Gastrocnemius medialis (tissue), 4 donors: ENCODE results near the gene MAPKAP1. TPM values are rescaled to one million over a fixed set of nuclear protein-coding genes. Genes with fewer than 3 reads are reported as not detected.

Experiments
- ATAC-seq, 2 donors: fragments of 150-250 bp; one replicate each; pipeline ENCODE4 v1.9.1; 2016
- DNase-seq, 2 donors: peaks; one replicate each; pipeline ENCODE4 v3.0.0-alpha.2; 2019
- H3K27ac ChIP-seq, 4 donors: fragments of 200-600 bp; sonication (generic); 1 replicate in 1 of 4; 2 replicates in 3 of 4; pipeline ENCODE4 v1.5.1; 2016 to 2018; ENCODE audit warnings: mild to moderate bottlenecking in 2 of 4, moderate library complexity in 1 of 4
- H3K27me3 ChIP-seq, 3 donors: fragments of 200-600 bp; sonication (generic) in 2 of 3; 1 replicate in 1 of 3; 2 replicates in 2 of 3; pipeline versions ENCODE4 v1.5.1 to v1.6.0; 2016 to 2019; ENCODE audit warnings: mild to moderate bottlenecking in 1 of 3, moderate library complexity in 1 of 3
- H3K36me3 ChIP-seq, 2 donors: fragments of 200-600 bp; sonication (generic) in 1 of 2; one replicate each; pipeline ENCODE4 v1.5.1; 2017 to 2018
- H3K4me1 ChIP-seq, 2 donors: fragments of 200-600 bp; sonication (generic) in 1 of 2; one replicate each; pipeline ENCODE4 v1.5.1; 2016 to 2017; ENCODE audit warnings: mild to moderate bottlenecking in 2 of 2
- H3K4me3 ChIP-seq, 4 donors: fragments of 200-600 bp; sonication (generic) in 3 of 4; 1 replicate in 1 of 4; 2 replicates in 3 of 4; pipeline ENCODE4 v1.5.1; 2016 to 2019; ENCODE audit warnings: mild to moderate bottlenecking in 2 of 4
- H3K9me3 ChIP-seq, 3 donors: fragments of 200-600 bp; sonication (generic) in 2 of 3; 1 replicate in 1 of 3; 2 replicates in 2 of 3; pipeline ENCODE4 v1.5.1; 2016 to 2019
- POLR2A ChIP-seq, 2 donors: fragments of 450-650 bp; IDR thresholded peaks; one replicate each; pipeline ENCODE4 v1.6.1; 2017; ENCODE audit warnings: antibody characterized with exemption in 2 of 2, mild to moderate bottlenecking in 2 of 2, moderate library complexity in 2 of 2
- in situ Hi-C, 4 donors: fragments of 200-750 bp; cut with MboI; loops; one replicate each; pipeline versions ENCODE4 v1.15.0 to v1.8.0; 2017; ENCODE audit warnings: low sequenced_read_pairs in 4 of 4
- intact Hi-C: fragments of 100-400 bp; cut with DNase I; formaldehyde crosslinking; loops from one replicate; pipeline ENCODE4 v1.15.1; 2023; ENCODE audit warnings: low total_unique reads
- total RNA-seq, 4 donors: library from RNA; depleted of rRNA; stranded (reverse); fragments of >200 nt; gene quantifications; one replicate each; pipeline versions ENCODE4 v1.1.0 to v1.2.3, GENCODE V29; 2016
- TF ChIP-seq, protein P1 (sequence below), 5 experiments: fragments of 450-650 bp in 3 of 5; fragments of 200-600 bp in 2 of 5; sonication (generic) in 2 of 5; IDR thresholded peaks in 4 of 5; conservative IDR thresholded peaks in 1 of 5; 1 replicate in 4 of 5; 2 replicates in 1 of 5; pipeline ENCODE4 v1.5.1; 2016 to 2019; ENCODE audit warnings: antibody characterized with exemption in 5 of 5, mild to moderate bottlenecking in 3 of 5, moderate library complexity in 3 of 5

MAPKAP1 gene
- total RNA-seq, 4 donors from 2014 or later: 58.2 to 123 (median 104) TPM

DNA sequence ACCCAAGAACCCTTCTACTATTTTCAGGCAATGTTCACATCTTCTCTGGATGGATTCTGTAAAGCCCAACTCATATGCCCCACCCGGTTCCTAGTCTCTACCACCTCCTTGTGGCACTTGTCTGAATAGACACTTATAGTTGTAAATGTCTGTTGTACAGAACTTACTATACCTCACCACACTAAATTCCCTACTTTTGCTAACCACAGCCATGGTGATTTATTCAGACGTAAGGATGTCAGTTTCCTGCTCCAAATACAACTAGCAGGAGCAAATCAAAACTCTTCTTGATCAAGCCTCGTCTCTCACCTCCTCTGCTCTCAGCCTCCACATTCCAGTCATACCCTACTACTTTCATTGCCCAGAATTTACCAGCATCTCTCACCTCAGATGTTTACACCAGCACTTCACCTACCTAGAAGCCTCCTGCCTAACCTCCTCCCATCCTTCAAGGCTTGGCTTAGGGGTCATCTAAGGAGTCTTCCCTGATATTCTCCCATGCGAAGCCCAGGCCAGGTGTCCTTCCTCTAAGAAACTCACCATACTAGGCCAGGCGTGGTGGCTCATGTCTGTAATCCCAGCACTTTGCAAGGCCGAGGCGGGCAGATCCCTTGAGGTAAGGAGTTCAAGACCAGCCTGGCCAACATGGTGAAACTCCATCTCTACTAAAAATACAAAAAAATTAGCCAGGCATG lies 75.5 kb downstream of the MAPKAP1 start:
- H3K4me1 ChIP-seq: peaks cover 17 to 33% of the 10 kb centered on the region in 2 donors
- intact Hi-C loops (loop anchor here (1.0 to 10.0 kb wide), 2 partner anchors 73 to 227 kb away; no protein-coding TSS in a partner anchor), in situ Hi-C loops (loop anchor here in 2 of 4 donors (25.0 kb wide), 1 partner anchor 219 kb away; no protein-coding TSS in a partner anchor)
- H3K27me3 ChIP-seq: no peaks in the 10 kb centered on the region
- H3K4me3 ChIP-seq: no peak overlapping the region
- H3K27ac ChIP-seq: no peak overlapping the region
- DNase-seq (no peak), ATAC-seq (no peak)
- TF ChIP-seq POLR2A (IDR thresholded peaks at IDR 0.05): no peak
- TF ChIP-seq, protein P1, sequence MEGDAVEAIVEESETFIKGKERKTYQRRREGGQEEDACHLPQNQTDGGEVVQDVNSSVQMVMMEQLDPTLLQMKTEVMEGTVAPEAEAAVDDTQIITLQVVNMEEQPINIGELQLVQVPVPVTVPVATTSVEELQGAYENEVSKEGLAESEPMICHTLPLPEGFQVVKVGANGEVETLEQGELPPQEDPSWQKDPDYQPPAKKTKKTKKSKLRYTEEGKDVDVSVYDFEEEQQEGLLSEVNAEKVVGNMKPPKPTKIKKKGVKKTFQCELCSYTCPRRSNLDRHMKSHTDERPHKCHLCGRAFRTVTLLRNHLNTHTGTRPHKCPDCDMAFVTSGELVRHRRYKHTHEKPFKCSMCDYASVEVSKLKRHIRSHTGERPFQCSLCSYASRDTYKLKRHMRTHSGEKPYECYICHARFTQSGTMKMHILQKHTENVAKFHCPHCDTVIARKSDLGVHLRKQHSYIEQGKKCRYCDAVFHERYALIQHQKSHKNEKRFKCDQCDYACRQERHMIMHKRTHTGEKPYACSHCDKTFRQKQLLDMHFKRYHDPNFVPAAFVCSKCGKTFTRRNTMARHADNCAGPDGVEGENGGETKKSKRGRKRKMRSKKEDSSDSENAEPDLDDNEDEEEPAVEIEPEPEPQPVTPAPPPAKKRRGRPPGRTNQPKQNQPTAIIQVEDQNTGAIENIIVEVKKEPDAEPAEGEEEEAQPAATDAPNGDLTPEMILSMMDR (IDR thresholded peaks at IDR 0.05 in 4 of 5, conservative IDR thresholded peaks at IDR 0.05 in 1 of 5): peak in 3 of 5 experiments; percentile 15 to 34 (median 32)
- no peaks in the 10 kb centered on the region for H3K36me3 ChIP-seq
- H3K9me3 ChIP-seq: no peaks in the 10 kb centered on the region

DNA sequence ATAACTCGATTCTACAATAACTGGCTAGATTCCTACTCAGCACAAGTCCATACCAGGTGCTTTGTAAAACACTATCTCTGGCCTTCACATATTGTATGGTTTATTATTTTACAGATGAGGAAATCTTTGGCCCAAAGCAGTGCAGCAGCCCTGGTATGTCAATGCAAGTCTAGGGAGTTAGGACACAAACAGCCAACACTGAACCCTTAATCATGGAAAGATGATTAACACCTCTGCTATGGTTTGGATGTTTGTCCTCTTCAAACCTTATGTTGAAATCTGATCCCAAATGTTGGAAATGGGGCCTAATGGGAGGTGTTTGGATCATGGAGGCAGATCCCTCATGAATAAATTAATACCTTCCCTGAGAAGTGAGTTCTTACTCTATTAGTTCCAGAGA lies 76.6 kb downstream of the MAPKAP1 start:
- Histone ChIP-seq H3K27me3 (no peaks in the 10 kb centered on the region), H3K9me3 (no peaks in the 10 kb centered on the region), H3K27ac (no peak overlapping the region), H3K36me3 (no peaks in the 10 kb centered on the region), H3K4me1 (peaks cover 23 to 33% of the 10 kb centered on the region in 2 donors), H3K4me3 (no peak overlapping the region)
- DNase-seq: no peak
- in situ Hi-C loops: loop anchor here in 2 of 4 donors (25.0 kb wide), 1 partner anchor 218 kb away; no protein-coding TSS in a partner anchor
- no peak for TF ChIP-seq POLR2A (IDR thresholded peaks at IDR 0.05)
- TF ChIP-seq, protein P1 (IDR thresholded peaks at IDR 0.05 in 4 of 5, conservative IDR thresholded peaks at IDR 0.05 in 1 of 5): no peak
- ATAC-seq: no peak
- intact Hi-C loops: loop anchor here (10.0 kb wide), 1 partner anchor 226 kb away; no protein-coding TSS in a partner anchor

DNA sequence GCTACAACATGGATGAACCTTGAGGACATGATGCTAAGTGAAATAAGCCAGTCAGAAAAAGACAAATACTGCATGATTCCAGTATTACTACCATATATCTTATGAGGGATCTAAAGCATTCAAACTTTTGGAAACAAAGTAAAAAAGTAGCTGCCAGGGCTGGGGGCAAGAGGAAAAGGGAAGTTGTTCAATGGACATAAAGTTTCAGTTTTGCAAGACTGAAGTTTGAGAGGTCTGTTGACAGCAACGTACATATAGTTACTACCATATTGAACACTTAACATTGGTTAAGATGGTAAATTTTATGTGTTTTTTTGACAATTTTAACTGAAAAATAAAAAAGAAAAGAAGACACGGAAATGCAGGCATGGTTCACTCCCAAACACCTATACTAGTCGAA lies 77.6 kb downstream of the MAPKAP1 start:
- TF ChIP-seq, protein P1 (IDR thresholded peaks at IDR 0.05 in 4 of 5, conservative IDR thresholded peaks at IDR 0.05 in 1 of 5): no peak
- TF ChIP-seq POLR2A (IDR thresholded peaks at IDR 0.05): no peak
- H3K27me3 ChIP-seq: no peaks in the 10 kb centered on the region
- no peak for DNase-seq
- ATAC-seq: no peak
- H3K9me3 ChIP-seq: no peaks in the 10 kb centered on the region
- intact Hi-C loops (no loop called here), in situ Hi-C loops (loop anchor here in 2 of 4 donors (25.0 kb wide), 1 partner anchor 217 kb away; no protein-coding TSS in a partner anchor)
- peaks cover 25 to 30% of the 10 kb centered on the region in 2 donors for H3K4me1 ChIP-seq
- no peaks in the 10 kb centered on the region for H3K36me3 ChIP-seq
- H3K4me3 ChIP-seq: no peak overlapping the region
- no peak overlapping the region for H3K27ac ChIP-seq

DNA sequence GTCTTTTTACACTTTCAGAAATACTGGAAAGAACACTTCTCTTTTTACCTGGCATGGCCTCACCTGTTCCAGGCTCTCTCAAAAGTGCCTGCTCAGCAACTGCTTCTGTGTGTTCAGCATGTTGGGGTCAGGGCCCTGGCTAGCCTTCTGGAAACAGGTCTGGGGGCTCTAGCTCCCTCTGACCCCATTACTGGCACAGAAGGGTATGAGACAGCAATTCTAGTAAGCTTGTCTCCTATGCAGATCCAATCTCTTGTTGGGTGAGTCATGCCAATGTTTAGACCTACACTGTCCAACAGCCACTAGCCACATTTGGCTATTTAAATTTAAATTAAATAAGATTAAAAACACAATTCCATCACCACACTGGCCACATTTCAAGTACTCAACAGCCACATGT lies 80.8 kb downstream of the MAPKAP1 start:
- no peaks in the 10 kb centered on the region for H3K36me3 ChIP-seq
- DNase-seq: no peak
- no peak overlapping the region for H3K4me3 ChIP-seq
- TF ChIP-seq, protein P1 (IDR thresholded peaks at IDR 0.05 in 4 of 5, conservative IDR thresholded peaks at IDR 0.05 in 1 of 5): no peak
- TF ChIP-seq POLR2A (IDR thresholded peaks at IDR 0.05): no peak
- no peak overlapping the region for H3K27ac ChIP-seq
- intact Hi-C loops (no loop called here), in situ Hi-C loops (loop anchor here in 2 of 4 donors (25.0 kb wide), 1 partner anchor 214 kb away; no protein-coding TSS in a partner anchor)
- no peaks in the 10 kb centered on the region for H3K9me3 ChIP-seq
- no peak for ATAC-seq
- no peaks in the 10 kb centered on the region for H3K27me3 ChIP-seq
- H3K4me1 ChIP-seq: peaks cover 13 to 14% of the 10 kb centered on the region in 2 donors
